ENCODE results near the gene GATM. TPM values are rescaled to one million over a fixed set of nuclear protein-coding genes. Genes with fewer than 3 reads are reported as not detected.

Gene GATM
- total RNA-seq, 1 experiment from 2014 or later = 10.7 TPM

GRCh38 chr15:45373976-45374375 is 4.4 kb downstream of the GATM start:
- WGBS (ENCODE audit: extremely low coverage, insufficient read length, low lambda C conversion rate) = no CpG with 5 or more reads among the region's 2 CpGs
- H2BK5ac ChIP-seq (ENCODE audit: insufficient read length, low read length) = no peak overlapping the region
- Mint-ChIP-seq H3K36me3 (ENCODE audit: insufficient read depth in 1 of 3, low read depth in 3 of 3) (peaks cover 0 to 9% (median 0%) of the 10 kb centered on the region in 3 experiments; a peak in 3 of 7 replicates), H3K27ac (no peak overlapping the region), H3K4me1 (peaks cover 19 to 23% of the 10 kb centered on the region in 2 experiments), H3K27me3 (ENCODE audit: low read depth) (peaks cover 43% of the 10 kb centered on the region), H3K9me3 (no peaks in the 10 kb centered on the region), H3K4me3 (no peak overlapping the region)
- no peak for DNase-seq
- H2AK5ac ChIP-seq (ENCODE audit: insufficient read length, low read length) = no peak overlapping the region
- no peaks in the 10 kb centered on the region for H3K79me1 ChIP-seq (ENCODE audit: insufficient read depth, low read depth, low read length, poor library complexity, severe bottlenecking)
- H2BK12ac ChIP-seq (ENCODE audit: insufficient read length, low read depth, low read length) = no peak overlapping the region
- H3K27ac ChIP-seq (ENCODE audit: insufficient read length, low read depth, low read length) = no peak overlapping the region
- H4K5ac ChIP-seq (ENCODE audit: insufficient read length, low read depth, low read length) = no peak overlapping the region
- H3K56ac ChIP-seq (ENCODE audit: insufficient read length, low read depth, low read length) = no peak overlapping the region
- H3K27me3 ChIP-seq (ENCODE audit: insufficient read depth, low read length) = peaks cover 15% of the 10 kb centered on the region; the same call in 1 of the 2 replicates
- no peaks in the 10 kb centered on the region for H4K20me1 ChIP-seq (ENCODE audit: control insufficient read depth, insufficient read depth, insufficient read length)
- H3T11ph ChIP-seq (ENCODE audit: low read length) = no peak overlapping the region
- H4K91ac ChIP-seq (ENCODE audit: insufficient read length, low read depth, low read length) = no peak overlapping the region
- H3K14ac ChIP-seq (ENCODE audit: insufficient read depth, low read length) = no peak overlapping the region
- no peak overlapping the region for H3K18ac ChIP-seq (ENCODE audit: insufficient read length, low read depth, low read length)
- H3K4ac ChIP-seq (ENCODE audit: low read depth, low read length) = no peak overlapping the region
- no peak overlapping the region for H2BK120ac ChIP-seq (ENCODE audit: low read depth, low read length, poor library complexity, severe bottlenecking)
- H2AFZ ChIP-seq (ENCODE audit: low read length) = no peak overlapping the region
- H4K8ac ChIP-seq (replicated peaks; ENCODE audit: insufficient read length, low read depth, low read length) = no peak overlapping the region
- H3K9ac ChIP-seq (ENCODE audit: extremely low read depth, insufficient read length, low read length) = no peak overlapping the region
- no peak overlapping the region for H3K4me2 ChIP-seq (ENCODE audit: insufficient read depth, insufficient read length, low read length)
- H3K23me2 ChIP-seq (ENCODE audit: insufficient read length, low read depth, low read length, poor library complexity, severe bottlenecking) = peaks cover 9% of the 10 kb centered on the region
- no peak for TF ChIP-seq CTCF (conservative IDR thresholded peaks at IDR 0.05)
- H3K79me2 ChIP-seq (ENCODE audit: insufficient read depth, low read length) = no peaks in the 10 kb centered on the region
- H3K4me1 ChIP-seq (ENCODE audit: insufficient read depth, low read length) = peaks cover 2% of the 10 kb centered on the region; the same call in 1 of the 2 replicates
- H2BK15ac ChIP-seq (ENCODE audit: low read depth, low read length) = no peak overlapping the region
- no peak overlapping the region for H3K23ac ChIP-seq (ENCODE audit: insufficient read length, low read depth, low read length)
- no peaks in the 10 kb centered on the region for H3K9me3 ChIP-seq (ENCODE audit: control insufficient read depth, low read depth, low read length)
- H2BK20ac ChIP-seq (ENCODE audit: low read depth, low read length, poor library complexity, severe bottlenecking) = no peak overlapping the region

All from H9 (cell line).